Kidney (tissue), 14 donors: ENCODE results near the gene CHRNA7. TPM values are rescaled to one million over a fixed set of nuclear protein-coding genes. Genes with fewer than 3 reads are reported as not detected.
A peak's percentile ranks its signal among the peaks of the same experiment; 100 is the strongest.

ENCODE experiments used
- DNase-seq, 5 donors: peaks; one replicate each; pipeline ENCODE4 v3.0.0-alpha.2; 2013 to 2020
- FAIRE-seq: peaks from 2 replicates; lab custom pipeline; 2012; peaks lifted over from hg19 to GRCh38; lab: Jason Lieb, UNC
- H3K27ac ChIP-seq, 2 donors: one replicate each; pipeline ENCODE4 v1.7.0; 2013; ENCODE audit warnings: low read depth in 2 of 2, low read length in 2 of 2, inconsistent platforms in 1 of 2
- H3K27me3 ChIP-seq: one replicate; pipeline ENCODE4 v1.7.1; 2013; ENCODE audit warnings: low read length, inconsistent platforms; ENCODE audit not compliant: control insufficient read depth, insufficient read depth
- H3K36me3 ChIP-seq, 3 donors: one replicate each; pipeline versions ENCODE4 v1.7.0 to v1.7.1; 2013; ENCODE audit warnings: low read length in 3 of 3, control low read depth in 1 of 3, inconsistent platforms in 1 of 3; ENCODE audit not compliant: insufficient read depth in 3 of 3, control insufficient read depth in 2 of 3
- H3K4me1 ChIP-seq, 3 donors: one replicate each; pipeline versions ENCODE4 v1.7.0 to v1.7.1; 2013; ENCODE audit warnings: low read length in 3 of 3, inconsistent platforms in 1 of 3, low read depth in 1 of 3; ENCODE audit not compliant: control insufficient read depth in 2 of 3, insufficient read depth in 2 of 3
- H3K4me3 ChIP-seq, 3 donors: one replicate each; pipeline versions ENCODE4 v1.7.0 to v1.8.1; 2013; ENCODE audit warnings: low read length in 3 of 3, control low read depth in 1 of 3, inconsistent platforms in 1 of 3
- H3K9ac ChIP-seq, 3 donors: one replicate each; pipeline versions ENCODE4 v1.7.0 to v1.7.1; 2013; ENCODE audit warnings: low read length in 3 of 3, control low read depth in 1 of 3, inconsistent platforms in 1 of 3
- H3K9me3 ChIP-seq, 3 donors: one replicate each; pipeline versions ENCODE4 v1.7.0 to v1.7.1; 2013; ENCODE audit warnings: low read length in 3 of 3, control low read depth in 1 of 3, inconsistent platforms in 1 of 3; ENCODE audit not compliant: control insufficient read depth in 2 of 3, insufficient read depth in 1 of 3
- CTCF ChIP-seq: IDR thresholded peaks from 3 replicates; pipeline ENCODE4 v1.5.1; 2012; ENCODE audit warnings: mild to moderate bottlenecking, moderate library complexity, borderline replicate concordance; ENCODE audit not compliant: insufficient read depth; ENCODE audit errors: extremely low read depth
- intact Hi-C: fragments of 100-400 bp; cut with DNase I; formaldehyde crosslinking; loops from one replicate; pipeline ENCODE4 v1.11.1; 2022
- polyA plus RNA-seq: library from polyadenylated mRNA; stranded (reverse); fragments of 350-450 nt; fragmentation: Illumina TruSeq; extraction: RNeasy Lipid Tissue Mini Kit (QIAGEN cat#74804); gene quantifications from one replicate; pipeline ENCODE4 v1.2.3, GENCODE V29; 2014; ENCODE audit warnings: low read depth, low replicate concordance; ENCODE audit not compliant: insufficient read depth
- total RNA-seq: library from RNA; stranded (reverse); fragmentation: NEBNext Ultra II Directional; extraction: Animal tissue kit (Norgen Biotek cat#: 25700); gene quantifications from one replicate; pipeline ENCODE4 v1.2.1, GENCODE V29; 2021
- donor health status: control.
- donor health status: control.
- donor health status: control.
- donor health status: control.
- donor health status: control.
- donor health status: DM: yes; HTN: yes; CAD: no.
- donor health status: Normal renal cell carcinoma (clear cell type).

The CHRNA7 gene
- total and polyA plus RNA-seq, 2 donors from 2014 or later: 0.80 to 1.6 TPM

- FAIRE-seq (no peak), DNase-seq (peak in 3 of 5 donors; percentile 38 to 77 (median 54))
- intact Hi-C loops: no loop called here
- Histone ChIP-seq H3K9me3 (no peaks in the 10 kb centered on the region), H3K9ac (no peak overlapping the region), H3K27me3 (no peaks in the 10 kb centered on the region), H3K4me3 (no peak overlapping the region), H3K36me3 (no peaks in the 10 kb centered on the region), H3K4me1 (peaks cover 0 to 2% (median 0%) of the 10 kb centered on the region in 3 donors), H3K27ac (no peak overlapping the region)
- TF ChIP-seq CTCF: no peak
Observed at GRCh38 chr15:32053719-32054118, 23.4 kb downstream of the CHRNA7 start.

- intact Hi-C loops: no loop called here
Observed at GRCh38 chr15:32057876-32058425, 27.6 kb downstream of the CHRNA7 start.

GRCh38 chr15:32060706-32061105 is 30.4 kb downstream of the CHRNA7 start:
- no peak overlapping the region for H3K27ac ChIP-seq
- no peaks in the 10 kb centered on the region for H3K9me3 ChIP-seq
- H3K36me3 ChIP-seq: no peaks in the 10 kb centered on the region
- no peak for FAIRE-seq
- H3K27me3 ChIP-seq: no peaks in the 10 kb centered on the region
- TF ChIP-seq CTCF: no peak
- DNase-seq: no peak
- H3K4me1 ChIP-seq: no peaks in the 10 kb centered on the region
- intact Hi-C loops: no loop called here
- no peak overlapping the region for H3K4me3 ChIP-seq
- H3K9ac ChIP-seq: no peak overlapping the region

More at GRCh38 chr15:32057876-32058425, 27.6 kb downstream of the CHRNA7 start:
- Histone ChIP-seq H3K9me3 (no peaks in the 10 kb centered on the region), H3K4me3 (no peak overlapping the region), H3K27me3 (no peaks in the 10 kb centered on the region), H3K36me3 (no peaks in the 10 kb centered on the region), H3K9ac (no peak overlapping the region), H3K27ac (no peak overlapping the region), H3K4me1 (peaks cover 0 to 2% (median 0%) of the 10 kb centered on the region in 3 donors)
- TF ChIP-seq CTCF: no peak
- FAIRE-seq (no peak), DNase-seq (peak in 2 of 5 donors; percentile 50 to 58)

GRCh38 chr15:32067115-32067514 is 36.8 kb downstream of the CHRNA7 start:
- intact Hi-C loops: no loop called here
- FAIRE-seq: no peak

More at GRCh38 chr15:32067115-32067514, 36.8 kb downstream of the CHRNA7 start:
- Histone ChIP-seq H3K9me3 (peaks cover 0 to 15% (median 0%) of the 10 kb centered on the region in 3 donors), H3K9ac (no peak overlapping the region), H3K27ac (no peak overlapping the region), H3K36me3 (no peaks in the 10 kb centered on the region), H3K4me1 (no peaks in the 10 kb centered on the region), H3K4me3 (no peak overlapping the region), H3K27me3 (no peaks in the 10 kb centered on the region)
- no peak for TF ChIP-seq CTCF
- DNase-seq: no peak
